HepG2 (cell line): ENCODE measurements around the gene NR4A2. TPM values are rescaled to one million over a fixed set of nuclear protein-coding genes. Genes with fewer than 3 reads are reported as not detected.

ENCODE experiments used
- CAMTA2 ChIP-seq: sonication (generic); formaldehyde crosslinking; IDR thresholded peaks from 2 replicates; pipeline ENCODE4 v1.4.0; 2020; ENCODE audit warnings: mild to moderate bottlenecking, missing genetic modification reagents, borderline replicate concordance
- ESRRA ChIP-seq: sonication (generic); formaldehyde crosslinking; IDR thresholded peaks from 2 replicates; pipeline ENCODE4 v1.5.1; 2020; ENCODE audit warnings: mild to moderate bottlenecking, low read depth, missing genetic modification reagents
- FOXO1 ChIP-seq: sonication (generic); formaldehyde crosslinking; IDR thresholded peaks from 2 replicates; pipeline ENCODE4 v1.4.0; 2020; ENCODE audit warnings: missing genetic modification reagents
- RFX5 ChIP-seq: IDR thresholded peaks from 2 replicates; pipeline ENCODE4 v1.6.1; 2011; ENCODE audit warnings: low read depth, low read length, improper control_type of control experiment
- STAG1 ChIP-seq: sonication (generic); formaldehyde crosslinking; IDR thresholded peaks from 2 replicates; pipeline ENCODE4 v1.4.0; 2020; ENCODE audit warnings: missing genetic modification reagents
- TEAD2 ChIP-seq: sonication (generic); formaldehyde crosslinking; IDR thresholded peaks from 2 replicates; pipeline ENCODE4 v1.9.0; 2021; ENCODE audit warnings: missing genetic modification reagents
- ZNF124 ChIP-seq: sonication (generic); formaldehyde crosslinking; IDR thresholded peaks from 2 replicates; pipeline ENCODE4 v1.4.0; 2020; ENCODE audit warnings: missing genetic modification reagents
- ZNF496 ChIP-seq: sonication (generic); formaldehyde crosslinking; IDR thresholded peaks from 2 replicates; pipeline ENCODE4 v1.8.1; 2023; ENCODE audit warnings: mild to moderate bottlenecking, moderate library complexity, missing genetic modification reagents; ENCODE audit not compliant: insufficient replicate concordance
- ZNF660 ChIP-seq: sonication (generic); formaldehyde crosslinking; IDR thresholded peaks from 2 replicates; pipeline ENCODE4 v1.5.1; 2020; ENCODE audit warnings: mild to moderate bottlenecking, low read depth, missing genetic modification reagents, borderline replicate concordance
- polyA plus RNA-seq, 8 experiments: library from polyadenylated mRNA; depleted of rRNA in 3 of 8; stranded (reverse) in 7 of 8; unstranded in 1 of 8; fragments of >200 nt; fragmentation: Illumina TruSeq in 4 of 8; extraction: Trizol in 4 of 8; gene quantifications; 2 replicates each; pipeline versions ENCODE4 v1.2.1 to v1.2.3, GENCODE V29; 2011 to 2016; ENCODE audit warnings: low read depth in 4 of 8, missing spikeins in 1 of 8, mixed read lengths in 1 of 8; ENCODE audit not compliant: insufficient read depth in 1 of 8
- total RNA-seq, 5 experiments: library from RNA; depleted of rRNA; stranded (reverse); fragments of >200 nt; fragmentation: Illumina TruSeq; extraction: Trizol; gene quantifications; 2 replicates each; pipeline ENCODE4 v1.2.3, GENCODE V29; 2016; ENCODE audit warnings: low read depth in 1 of 5
- TF ChIP-seq, protein P1 (sequence below): sonication (generic); formaldehyde crosslinking; IDR thresholded peaks from 2 replicates; pipeline ENCODE4 v1.5.0; 2020; ENCODE audit warnings: missing genetic modification reagents, mild to moderate bottlenecking, borderline replicate concordance
- TF ChIP-seq, protein P2 (sequence below): sonication (generic); formaldehyde crosslinking; IDR thresholded peaks from 2 replicates; pipeline ENCODE4 v1.5.0; 2020; ENCODE audit warnings: mild to moderate bottlenecking, missing genetic modification reagents, borderline replicate concordance
- TF ChIP-seq, protein P3 (sequence below): sonication (generic); formaldehyde crosslinking; IDR thresholded peaks from 2 replicates; pipeline ENCODE4 v1.4.0; 2020; ENCODE audit warnings: missing genetic modification reagents
- TF ChIP-seq, protein P4 (sequence below): sonication (generic); formaldehyde crosslinking; IDR thresholded peaks from 2 replicates; pipeline ENCODE4 v1.4.0; 2020; ENCODE audit warnings: missing genetic modification reagents

Gene NR4A2
- total and polyA plus RNA-seq, 2 of the 13 experiments (the other 11 are each of a cell fraction or from before 2014, with no cell fraction given), result not detected

DNA sequence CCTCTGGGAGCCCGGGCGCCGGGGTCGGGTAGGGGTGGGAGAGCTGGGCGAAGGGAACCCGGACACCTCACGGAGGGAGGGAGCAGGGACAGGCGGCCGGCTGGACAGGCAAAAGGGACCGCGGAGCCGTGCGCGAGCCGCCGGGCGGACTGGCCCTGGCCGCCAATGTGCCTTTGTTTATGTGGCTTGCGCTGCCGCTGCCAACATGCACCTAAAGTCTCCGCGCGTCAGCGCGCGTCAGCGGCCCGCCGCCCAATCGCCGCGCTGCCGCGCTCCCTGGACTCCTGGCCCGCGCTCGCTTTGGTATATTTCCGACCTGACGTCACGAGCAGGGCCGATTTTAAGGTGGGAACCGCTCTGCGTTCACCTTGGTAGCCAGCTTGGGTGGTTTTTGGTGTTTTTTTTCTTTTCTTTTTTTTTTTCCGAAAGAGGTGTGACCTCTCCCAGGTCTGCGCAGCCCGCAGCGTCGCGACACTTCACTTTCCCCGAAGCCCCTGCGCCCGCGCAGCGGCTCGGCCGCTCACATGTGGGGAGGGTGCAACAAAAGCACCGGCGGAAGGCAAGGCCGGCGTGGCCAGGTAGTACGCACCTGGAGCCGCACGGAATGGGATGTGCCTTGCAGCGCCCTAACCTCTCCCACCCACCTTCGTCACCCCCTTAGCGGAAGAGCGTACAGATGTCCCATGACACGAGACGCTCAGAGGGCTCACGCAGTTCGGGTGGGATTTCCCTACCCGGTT lies at the start of gene NR4A2 (continued):
- TF ChIP-seq ESRRA (CRISPR knock-in tag) (no peak), CAMTA2 (CRISPR knock-in tag) (no peak), ZNF660 (CRISPR knock-in tag) (no peak), RFX5 (no peak), TEAD2 (CRISPR knock-in tag) (no peak), ZNF496 (CRISPR knock-in tag) (no peak), FOXO1 (CRISPR knock-in tag) (no peak), STAG1 (no peak), ZNF124 (CRISPR knock-in tag) (no peak)
- TF ChIP-seq, protein P1, sequence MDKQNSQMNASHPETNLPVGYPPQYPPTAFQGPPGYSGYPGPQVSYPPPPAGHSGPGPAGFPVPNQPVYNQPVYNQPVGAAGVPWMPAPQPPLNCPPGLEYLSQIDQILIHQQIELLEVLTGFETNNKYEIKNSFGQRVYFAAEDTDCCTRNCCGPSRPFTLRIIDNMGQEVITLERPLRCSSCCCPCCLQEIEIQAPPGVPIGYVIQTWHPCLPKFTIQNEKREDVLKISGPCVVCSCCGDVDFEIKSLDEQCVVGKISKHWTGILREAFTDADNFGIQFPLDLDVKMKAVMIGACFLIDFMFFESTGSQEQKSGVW (CRISPR knock-in tag), result no peak
- TF ChIP-seq, protein P2, sequence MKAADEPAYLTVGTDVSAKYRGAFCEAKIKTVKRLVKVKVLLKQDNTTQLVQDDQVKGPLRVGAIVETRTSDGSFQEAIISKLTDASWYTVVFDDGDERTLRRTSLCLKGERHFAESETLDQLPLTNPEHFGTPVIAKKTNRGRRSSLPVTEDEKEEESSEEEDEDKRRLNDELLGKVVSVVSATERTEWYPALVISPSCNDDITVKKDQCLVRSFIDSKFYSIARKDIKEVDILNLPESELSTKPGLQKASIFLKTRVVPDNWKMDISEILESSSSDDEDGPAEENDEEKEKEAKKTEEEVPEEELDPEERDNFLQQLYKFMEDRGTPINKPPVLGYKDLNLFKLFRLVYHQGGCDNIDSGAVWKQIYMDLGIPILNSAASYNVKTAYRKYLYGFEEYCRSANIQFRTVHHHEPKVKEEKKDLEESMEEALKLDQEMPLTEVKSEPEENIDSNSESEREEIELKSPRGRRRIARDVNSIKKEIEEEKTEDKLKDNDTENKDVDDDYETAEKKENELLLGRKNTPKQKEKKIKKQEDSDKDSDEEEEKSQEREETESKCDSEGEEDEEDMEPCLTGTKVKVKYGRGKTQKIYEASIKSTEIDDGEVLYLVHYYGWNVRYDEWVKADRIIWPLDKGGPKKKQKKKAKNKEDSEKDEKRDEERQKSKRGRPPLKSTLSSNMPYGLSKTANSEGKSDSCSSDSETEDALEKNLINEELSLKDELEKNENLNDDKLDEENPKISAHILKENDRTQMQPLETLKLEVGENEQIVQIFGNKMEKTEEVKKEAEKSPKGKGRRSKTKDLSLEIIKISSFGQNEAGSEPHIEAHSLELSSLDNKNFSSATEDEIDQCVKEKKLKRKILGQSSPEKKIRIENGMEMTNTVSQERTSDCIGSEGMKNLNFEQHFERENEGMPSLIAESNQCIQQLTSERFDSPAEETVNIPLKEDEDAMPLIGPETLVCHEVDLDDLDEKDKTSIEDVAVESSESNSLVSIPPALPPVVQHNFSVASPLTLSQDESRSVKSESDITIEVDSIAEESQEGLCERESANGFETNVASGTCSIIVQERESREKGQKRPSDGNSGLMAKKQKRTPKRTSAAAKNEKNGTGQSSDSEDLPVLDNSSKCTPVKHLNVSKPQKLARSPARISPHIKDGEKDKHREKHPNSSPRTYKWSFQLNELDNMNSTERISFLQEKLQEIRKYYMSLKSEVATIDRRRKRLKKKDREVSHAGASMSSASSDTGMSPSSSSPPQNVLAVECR (CRISPR knock-in tag), result no peak
- TF ChIP-seq, protein P3, sequence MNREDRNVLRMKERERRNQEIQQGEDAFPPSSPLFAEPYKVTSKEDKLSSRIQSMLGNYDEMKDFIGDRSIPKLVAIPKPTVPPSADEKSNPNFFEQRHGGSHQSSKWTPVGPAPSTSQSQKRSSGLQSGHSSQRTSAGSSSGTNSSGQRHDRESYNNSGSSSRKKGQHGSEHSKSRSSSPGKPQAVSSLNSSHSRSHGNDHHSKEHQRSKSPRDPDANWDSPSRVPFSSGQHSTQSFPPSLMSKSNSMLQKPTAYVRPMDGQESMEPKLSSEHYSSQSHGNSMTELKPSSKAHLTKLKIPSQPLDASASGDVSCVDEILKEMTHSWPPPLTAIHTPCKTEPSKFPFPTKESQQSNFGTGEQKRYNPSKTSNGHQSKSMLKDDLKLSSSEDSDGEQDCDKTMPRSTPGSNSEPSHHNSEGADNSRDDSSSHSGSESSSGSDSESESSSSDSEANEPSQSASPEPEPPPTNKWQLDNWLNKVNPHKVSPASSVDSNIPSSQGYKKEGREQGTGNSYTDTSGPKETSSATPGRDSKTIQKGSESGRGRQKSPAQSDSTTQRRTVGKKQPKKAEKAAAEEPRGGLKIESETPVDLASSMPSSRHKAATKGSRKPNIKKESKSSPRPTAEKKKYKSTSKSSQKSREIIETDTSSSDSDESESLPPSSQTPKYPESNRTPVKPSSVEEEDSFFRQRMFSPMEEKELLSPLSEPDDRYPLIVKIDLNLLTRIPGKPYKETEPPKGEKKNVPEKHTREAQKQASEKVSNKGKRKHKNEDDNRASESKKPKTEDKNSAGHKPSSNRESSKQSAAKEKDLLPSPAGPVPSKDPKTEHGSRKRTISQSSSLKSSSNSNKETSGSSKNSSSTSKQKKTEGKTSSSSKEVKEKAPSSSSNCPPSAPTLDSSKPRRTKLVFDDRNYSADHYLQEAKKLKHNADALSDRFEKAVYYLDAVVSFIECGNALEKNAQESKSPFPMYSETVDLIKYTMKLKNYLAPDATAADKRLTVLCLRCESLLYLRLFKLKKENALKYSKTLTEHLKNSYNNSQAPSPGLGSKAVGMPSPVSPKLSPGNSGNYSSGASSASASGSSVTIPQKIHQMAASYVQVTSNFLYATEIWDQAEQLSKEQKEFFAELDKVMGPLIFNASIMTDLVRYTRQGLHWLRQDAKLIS, result no peak
- TF ChIP-seq, protein P4, sequence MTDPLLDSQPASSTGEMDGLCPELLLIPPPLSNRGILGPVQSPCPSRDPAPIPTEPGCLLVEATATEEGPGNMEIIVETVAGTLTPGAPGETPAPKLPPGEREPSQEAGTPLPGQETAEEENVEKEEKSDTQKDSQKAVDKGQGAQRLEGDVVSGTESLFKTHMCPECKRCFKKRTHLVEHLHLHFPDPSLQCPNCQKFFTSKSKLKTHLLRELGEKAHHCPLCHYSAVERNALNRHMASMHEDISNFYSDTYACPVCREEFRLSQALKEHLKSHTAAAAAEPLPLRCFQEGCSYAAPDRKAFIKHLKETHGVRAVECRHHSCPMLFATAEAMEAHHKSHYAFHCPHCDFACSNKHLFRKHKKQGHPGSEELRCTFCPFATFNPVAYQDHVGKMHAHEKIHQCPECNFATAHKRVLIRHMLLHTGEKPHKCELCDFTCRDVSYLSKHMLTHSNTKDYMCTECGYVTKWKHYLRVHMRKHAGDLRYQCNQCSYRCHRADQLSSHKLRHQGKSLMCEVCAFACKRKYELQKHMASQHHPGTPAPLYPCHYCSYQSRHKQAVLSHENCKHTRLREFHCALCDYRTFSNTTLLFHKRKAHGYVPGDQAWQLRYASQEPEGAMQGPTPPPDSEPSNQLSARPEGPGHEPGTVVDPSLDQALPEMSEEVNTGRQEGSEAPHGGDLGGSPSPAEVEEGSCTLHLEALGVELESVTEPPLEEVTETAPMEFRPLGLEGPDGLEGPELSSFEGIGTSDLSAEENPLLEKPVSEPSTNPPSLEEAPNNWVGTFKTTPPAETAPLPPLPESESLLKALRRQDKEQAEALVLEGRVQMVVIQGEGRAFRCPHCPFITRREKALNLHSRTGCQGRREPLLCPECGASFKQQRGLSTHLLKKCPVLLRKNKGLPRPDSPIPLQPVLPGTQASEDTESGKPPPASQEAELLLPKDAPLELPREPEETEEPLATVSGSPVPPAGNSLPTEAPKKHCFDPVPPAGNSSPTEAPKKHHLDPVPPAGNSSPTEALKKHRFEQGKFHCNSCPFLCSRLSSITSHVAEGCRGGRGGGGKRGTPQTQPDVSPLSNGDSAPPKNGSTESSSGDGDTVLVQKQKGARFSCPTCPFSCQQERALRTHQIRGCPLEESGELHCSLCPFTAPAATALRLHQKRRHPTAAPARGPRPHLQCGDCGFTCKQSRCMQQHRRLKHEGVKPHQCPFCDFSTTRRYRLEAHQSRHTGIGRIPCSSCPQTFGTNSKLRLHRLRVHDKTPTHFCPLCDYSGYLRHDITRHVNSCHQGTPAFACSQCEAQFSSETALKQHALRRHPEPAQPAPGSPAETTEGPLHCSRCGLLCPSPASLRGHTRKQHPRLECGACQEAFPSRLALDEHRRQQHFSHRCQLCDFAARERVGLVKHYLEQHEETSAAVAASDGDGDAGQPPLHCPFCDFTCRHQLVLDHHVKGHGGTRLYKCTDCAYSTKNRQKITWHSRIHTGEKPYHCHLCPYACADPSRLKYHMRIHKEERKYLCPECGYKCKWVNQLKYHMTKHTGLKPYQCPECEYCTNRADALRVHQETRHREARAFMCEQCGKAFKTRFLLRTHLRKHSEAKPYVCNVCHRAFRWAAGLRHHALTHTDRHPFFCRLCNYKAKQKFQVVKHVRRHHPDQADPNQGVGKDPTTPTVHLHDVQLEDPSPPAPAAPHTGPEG (CRISPR knock-in tag), result 0 out of 2 replicates have a peak, but pooled peaks have one; percentile 4
